K562 (cell line): ENCODE results near the gene MAMDC4. TPM values are rescaled to one million over a fixed set of nuclear protein-coding genes. Genes with fewer than 3 reads are reported as not detected.
"Not testable (repeated sequence)": the region's sequence is repeated elsewhere in the genome, so short reads cannot be mapped to it uniquely, and the experiment has no call there.

Source experiments
- ATAC-seq: fragments of 200-7000 bp; cut with Tn5 transposase; 3 replicates; pipeline ENCODE4 v1.9.1; 2020; ENCODE audit warnings: moderate library complexity
- BruUV-seq: library from RNA; stranded (reverse); fragments of 400-500 nt; replicated peaks from 2 replicates; lab custom pipeline; 2021; lab: Mats Ljungman, UMichigan
- CTCF ChIA-PET: fragments of 300-600 bp; formaldehyde crosslinking; extraction: SDS; loops from one replicate; lab custom pipeline; 2021; ENCODE audit warnings: low intra/inter-chr PET ratio; lab: Yijun Ruan, JAX
- POLR2A ChIA-PET: fragments of 300-600, 350-650 bp; sonication (Branson Sonifier 250); formaldehyde crosslinking; extraction: SDS; loops from one replicate; lab custom pipeline; 2021; ENCODE audit warnings: antibody characterized with exemption, inconsistent platforms; lab: Yijun Ruan, JAX
- DNase-seq, 4 experiments: peaks; one replicate each; pipeline versions ENCODE4 v3.0.0 to v3.0.0-alpha.2; 2011 to 2018; ENCODE audit warnings: low spot score in 3 of 4, mixed read lengths in 3 of 4; ENCODE audit errors: extremely low read depth in 1 of 4
- FAIRE-seq: peaks from 2 replicates; lab custom pipeline; 2011; peaks lifted over from hg19 to GRCh38; lab: Jason Lieb, UNC
- H2AFZ ChIP-seq: 2 replicates; pipeline ENCODE4 v1.6.0; 2011; ENCODE audit warnings: low read depth, low read length, control low read depth, inconsistent platforms
- H3K27ac ChIP-seq: fragments of 200-600 bp; 3 replicates; pipeline ENCODE4 v1.8.0; 2011; ENCODE audit warnings: low read depth, mild to moderate bottlenecking, control low read depth, inconsistent platforms, low read length, moderate library complexity, mixed read lengths; ENCODE audit errors: extremely low read depth
- H3K27me3 ChIP-seq, 2 experiments: fragments of 300-600 bp in 1 of 2; 2 replicates in 1 of 2; 3 replicates in 1 of 2; pipeline versions ENCODE4 v1.6.0 to v1.8.0; 2011; ENCODE audit warnings: inconsistent platforms in 2 of 2, low read length in 2 of 2, mild to moderate bottlenecking in 1 of 2, mixed read lengths in 1 of 2, moderate library complexity in 1 of 2; ENCODE audit not compliant: control insufficient read depth in 2 of 2, insufficient read depth in 2 of 2
- H3K36me3 ChIP-seq: fragments of 300-600 bp; 3 replicates; pipeline ENCODE4 v1.8.0; 2011; ENCODE audit warnings: mild to moderate bottlenecking, low read length, inconsistent platforms; ENCODE audit not compliant: control insufficient read depth, insufficient read depth
- H3K4me1 ChIP-seq, 2 experiments: fragments of 200-600 bp in 1 of 2; replicated peaks in 1 of 2; 2 replicates in 1 of 2; 3 replicates in 1 of 2; pipeline versions ENCODE4 v1.5.1 to v1.8.0; 2011; ENCODE audit warnings: inconsistent platforms in 2 of 2, low read length in 2 of 2, mild to moderate bottlenecking in 1 of 2, mixed read lengths in 1 of 2, moderate library complexity in 1 of 2; ENCODE audit not compliant: control insufficient read depth in 2 of 2, insufficient read depth in 2 of 2
- H3K4me2 ChIP-seq: 2 replicates; pipeline ENCODE4 v1.6.1; 2011; ENCODE audit warnings: low read length, control low read depth, inconsistent platforms, mixed read lengths; ENCODE audit not compliant: insufficient read depth
- H3K4me3 ChIP-seq: fragments of 200-600 bp; sonication (generic), shearing (Covaris generic); 2 replicates; pipeline ENCODE4 v1.5.1; 2016; ENCODE audit warnings: control low read depth, inconsistent platforms
- H3K79me2 ChIP-seq: fragments of 200-600 bp; 3 replicates; pipeline ENCODE4 v1.8.0; 2011; ENCODE audit warnings: low read length, inconsistent platforms; ENCODE audit not compliant: control insufficient read depth, insufficient read depth
- H3K9ac ChIP-seq, 2 experiments: 2 replicates each; pipeline versions ENCODE4 v1.6.0 to v1.6.1; 2011; ENCODE audit warnings: low read depth in 2 of 2, low read length in 2 of 2, control low read depth in 1 of 2, inconsistent platforms in 1 of 2, mild to moderate bottlenecking in 1 of 2, mixed read lengths in 1 of 2; ENCODE audit not compliant: insufficient read depth in 1 of 2
- H3K9me1 ChIP-seq: one replicate; pipeline ENCODE4 v1.6.0; 2011; ENCODE audit warnings: inconsistent platforms, mild to moderate bottlenecking, low read length, moderate library complexity; ENCODE audit not compliant: control insufficient read depth, insufficient read depth
- H3K9me3 ChIP-seq: replicated peaks from 2 replicates; pipeline ENCODE4 v1.5.1; 2011; ENCODE audit warnings: low read depth, low read length, inconsistent platforms; ENCODE audit not compliant: control insufficient read depth, insufficient read depth
- H4K20me1 ChIP-seq: replicated peaks from 2 replicates; pipeline ENCODE4 v1.6.1; 2011; ENCODE audit warnings: low read length, inconsistent platforms, mixed read lengths; ENCODE audit not compliant: control insufficient read depth, insufficient read depth
- BHLHE40 ChIP-seq: IDR thresholded peaks from 2 replicates; pipeline ENCODE4 v1.6.1; 2011; ENCODE audit warnings: low read length, improper control_type of control experiment
- FIP1L1 ChIP-seq: fragments of 200-400 bp; formaldehyde crosslinking; IDR thresholded peaks from 2 replicates; pipeline ENCODE4 v1.6.1; 2018; ENCODE audit warnings: mild to moderate bottlenecking, low read depth, low read length; ENCODE audit not compliant: poor library complexity, severe bottlenecking
- POLR2G ChIP-seq: fragments of 200-400 bp; formaldehyde crosslinking; IDR thresholded peaks from 2 replicates; pipeline ENCODE4 v1.6.1; 2017; ENCODE audit warnings: low read depth, mild to moderate bottlenecking, antibody characterized with exemption, low read length, moderate library complexity
- PTBP1 ChIP-seq: fragments of 200-400 bp; formaldehyde crosslinking; IDR thresholded peaks from 2 replicates; pipeline ENCODE4 v1.6.1; 2017; ENCODE audit warnings: low read depth, low read length
- RBFOX2 ChIP-seq: fragments of 200-400 bp; formaldehyde crosslinking; IDR thresholded peaks from 2 replicates; pipeline ENCODE4 v1.6.1; 2017; ENCODE audit warnings: low read depth, mild to moderate bottlenecking, low read length, moderate library complexity
- TAF15 ChIP-seq: fragments of 200-400 bp; formaldehyde crosslinking; IDR thresholded peaks from 2 replicates; pipeline ENCODE4 v1.6.1; 2017; ENCODE audit warnings: mild to moderate bottlenecking, low read depth, low read length, moderate library complexity
- ZC3H4 ChIP-seq: sonication (generic); formaldehyde crosslinking; IDR thresholded peaks from 2 replicates; pipeline ENCODE4 v1.9.0; 2021; ENCODE audit warnings: missing genetic modification reagents, borderline replicate concordance
- WGBS: fragments of 100-300 bp; shearing (Covaris generic); methylation state at CpG from one replicate; pipeline ENCODE4 v1.1.6; 2016; ENCODE audit warnings: low coverage, mixed read lengths; ENCODE audit not compliant: insufficient coverage; ENCODE audit errors: missing lambda C conversion rate; 5-methylcytosine and 5-hydroxymethylcytosine counted together
- in situ Hi-C: fragments of 300-500 bp; cut with MboI; formaldehyde crosslinking; loops from 4 replicates; pipeline ENCODE4 v1.15.0; 2018; ENCODE audit warnings: inconsistent platforms, mixed read lengths
- intact Hi-C: fragments of 100-400 bp; cut with micrococcal nuclease; formaldehyde crosslinking; loops from 2 replicates; pipeline ENCODE4 v1.14.2; 2022
- polyA plus RNA-seq, 8 experiments: library from polyadenylated mRNA; depleted of rRNA in 4 of 8; stranded (reverse) in 5 of 8; unstranded in 3 of 8; fragments of >200 nt; fragmentation: Nextera tagmentation in 2 of 8; fragmentation: Illumina TruSeq in 1 of 8; extraction: Ambion mirVana in 2 of 8; extraction: Trizol in 1 of 8; gene quantifications; 2 replicates each; pipeline versions ENCODE4 v1.2.1 to v1.2.3, GENCODE V29; 2011 to 2014; ENCODE audit warnings: inconsistent platforms in 1 of 8, missing spikeins in 1 of 8
- total RNA-seq, 7 experiments: library from RNA; depleted of rRNA in 6 of 7; stranded (reverse); fragments of >200 nt in 6 of 7; fragmentation: Illumina TruSeq in 2 of 7; extraction: Trizol in 2 of 7; gene quantifications; 2 replicates each; pipeline versions ENCODE4 v1.2.1 to v1.2.3, GENCODE V29; 2011 to 2021; ENCODE audit warnings: low replicate concordance in 1 of 7
- TF ChIP-seq, protein P1 (sequence below): sonication (generic); formaldehyde crosslinking; IDR thresholded peaks from 2 replicates; pipeline ENCODE4 v1.5.0; 2020; ENCODE audit warnings: missing genetic modification reagents
- TF ChIP-seq, protein P2 (sequence below), 3 experiments: fragments of 200-800 bp in 1 of 3; sonication (Bioruptor generic) in 1 of 3; sonication (generic) in 1 of 3; formaldehyde crosslinking in 1 of 3; IDR thresholded peaks; 2 replicates each; pipeline versions ENCODE4 v1.6.1 to v1.8.0; 2016 to 2022; ENCODE audit warnings: mild to moderate bottlenecking in 2 of 3, missing compliant biosample characterization in 2 of 3, missing genetic modification characterization in 2 of 3, missing genetic modification reagents in 1 of 3

MAMDC4 gene
- total and polyA plus RNA-seq, 9 of the 15 experiments (the other 6 are each of a cell fraction or from before 2014, with no cell fraction given): 0.03 to 10.8 (median 1.5) TPM

DNA sequence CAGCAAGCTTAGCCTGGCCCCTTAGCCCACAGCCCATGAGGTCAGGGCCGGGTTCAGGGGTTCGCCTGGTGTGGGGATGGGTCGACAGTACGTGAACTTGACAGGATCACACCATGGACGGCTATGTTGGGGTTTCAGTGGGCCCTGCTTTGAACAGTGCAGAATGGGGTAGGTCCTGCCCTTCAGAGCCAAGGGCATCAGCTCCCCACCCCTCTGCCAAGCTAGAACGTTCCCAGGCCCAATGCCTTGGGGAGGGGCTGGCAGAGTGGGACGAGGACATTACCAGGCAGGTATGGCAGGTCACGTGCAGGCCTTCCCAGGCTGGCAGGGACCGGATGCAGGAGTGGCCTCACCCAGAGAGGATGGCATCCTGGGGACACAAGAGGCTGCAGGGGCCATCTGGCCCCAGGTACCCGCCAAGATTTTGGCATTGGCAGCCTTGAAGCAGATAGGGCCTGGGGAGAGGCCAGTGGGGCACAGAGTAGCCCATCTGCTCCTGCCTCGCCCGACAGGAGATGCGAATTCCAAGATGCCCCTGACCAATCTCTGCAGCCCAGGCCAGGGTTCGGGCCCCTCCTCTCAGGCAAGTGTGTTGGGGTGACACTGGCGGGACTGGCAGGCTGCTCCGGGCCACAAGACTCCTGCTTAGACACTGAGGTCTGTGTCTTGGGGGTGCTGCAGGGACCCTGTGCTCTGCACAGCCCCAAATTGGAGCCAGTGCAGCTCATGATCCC, 10.3 kb upstream of the MAMDC4 start:
- peak; percentile 30; the same call in 1 of the 2 replicates for TF ChIP-seq TAF15
- 0 out of 2 replicates have a peak, but pooled peaks have one; percentile 6 for TF ChIP-seq ZC3H4 (CRISPR knock-in tag)
- peak; percentile 61 for TF ChIP-seq POLR2G
- peak; percentile 0; the same call in 1 of the 2 replicates for TF ChIP-seq PTBP1
- TF ChIP-seq BHLHE40: peak; percentile 14; the same call in 1 of the 2 replicates
- TF ChIP-seq RBFOX2: peak; percentile 2; the same call in 1 of the 2 replicates
- TF ChIP-seq, protein P1, sequence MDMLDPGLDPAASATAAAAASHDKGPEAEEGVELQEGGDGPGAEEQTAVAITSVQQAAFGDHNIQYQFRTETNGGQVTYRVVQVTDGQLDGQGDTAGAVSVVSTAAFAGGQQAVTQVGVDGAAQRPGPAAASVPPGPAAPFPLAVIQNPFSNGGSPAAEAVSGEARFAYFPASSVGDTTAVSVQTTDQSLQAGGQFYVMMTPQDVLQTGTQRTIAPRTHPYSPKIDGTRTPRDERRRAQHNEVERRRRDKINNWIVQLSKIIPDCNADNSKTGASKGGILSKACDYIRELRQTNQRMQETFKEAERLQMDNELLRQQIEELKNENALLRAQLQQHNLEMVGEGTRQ (CRISPR knock-in tag): peak; percentile 8; the same call in 1 of the 2 replicates
- TF ChIP-seq, protein P2, sequence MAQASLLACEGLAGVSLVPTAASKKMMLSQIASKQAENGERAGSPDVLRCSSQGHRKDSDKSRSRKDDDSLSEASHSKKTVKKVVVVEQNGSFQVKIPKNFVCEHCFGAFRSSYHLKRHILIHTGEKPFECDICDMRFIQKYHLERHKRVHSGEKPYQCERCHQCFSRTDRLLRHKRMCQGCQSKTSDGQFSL (CRISPR knock-in tag; IDR thresholded peaks at IDR 0.05): peak; percentile 63
- TF ChIP-seq, protein P2 (tag; IDR thresholded peaks at IDR 0.05): not testable (repeated sequence)
- peak; percentile 13 for TF ChIP-seq FIP1L1
- in situ Hi-C loops, H3K27ac ChIP-seq, DNase-seq, H3K79me2 ChIP-seq, H3K4me2 ChIP-seq, H3K4me3 ChIP-seq, H3K9me1 ChIP-seq, H3K9me3 ChIP-seq, H3K27me3 ChIP-seq, BruUV-seq, H2AFZ ChIP-seq, FAIRE-seq: not testable (repeated sequence)
- 31% methylated on average over 12 of the region's 16 CpGs for WGBS
- ATAC-seq: peak; percentile 2
- intact Hi-C loops: loop anchor here (2.0 kb wide), 2 partner anchors 55 to 193 kb away; no protein-coding TSS in a partner anchor
- ChIA-PET CTCF (interaction anchor here (0.7 to 1.1 kb wide), 3 partner anchors 50 to 614 kb away, joined by 3 read pairs; no protein-coding TSS in a partner anchor), POLR2A (interaction anchor here (0.6 to 2.6 kb wide), 9 partner anchors 10 to 358 kb away, joined by 3 to 10 read pairs (median 3); no protein-coding TSS in a partner anchor)
- H3K4me1 ChIP-seq: peaks cover 12 to 92% of the 10 kb centered on the region in 2 experiments
- peaks cover 39% of the 10 kb centered on the region; the same call in 2 of the 3 replicates for H3K36me3 ChIP-seq
- H4K20me1 ChIP-seq: peaks cover 17% of the 10 kb centered on the region
- H3K9ac ChIP-seq: peak overlapping the region in 1 of 2 experiments; percentile 79; a peak in 2 of 4 replicates
